Measurements from ENCODE around the gene SF3B3. TPM values are rescaled to one million over a fixed set of nuclear protein-coding genes. Genes with fewer than 3 reads are reported as not detected.
A peak's percentile ranks its signal among the peaks of the same experiment; 100 is the strongest.

SF3B3 gene
- total and polyA plus RNA-seq, 5 donors from 2014 or later: 110 to 190 (median 138) TPM

GRCh38 chr16:70597135-70597835 is 73.7 kb downstream of the SF3B3 start:
- Mint-ChIP-seq H3K27me3 (peaks cover 12% of the 10 kb centered on the region), H3K27ac (no peak overlapping the region), H3K9me3 (peaks cover 0 to 3% (median 0%) of the 10 kb centered on the region in 7 donors), H3K36me3 (no peaks in the 10 kb centered on the region), H3K4me3 (no peak overlapping the region), H3K4me1 (no peaks in the 10 kb centered on the region)
- Histone ChIP-seq H3K4me3 (ENCODE audit: low read depth, low read length) (no peak overlapping the region), H3K27ac (ENCODE audit: insufficient read depth, low read length, poor library complexity, severe bottlenecking) (no peak overlapping the region), H3K27me3 (ENCODE audit: control insufficient read depth, insufficient read depth, low read length) (no peaks in the 10 kb centered on the region), H3K36me3 (ENCODE audit: control insufficient read depth, insufficient read depth, low read length) (no peaks in the 10 kb centered on the region), H3K9me3 (ENCODE audit: control insufficient read depth in 2 of 2, low read length in 2 of 2) (no peaks in the 10 kb centered on the region), H3K4me1 (ENCODE audit: control insufficient read depth, insufficient read depth, low read length, poor library complexity, severe bottlenecking) (no peaks in the 10 kb centered on the region)
- no peak for DNase-seq
- no peak for ATAC-seq (ENCODE audit: low read depth in 2 of 2)

GRCh38 chr16:70598937-70599503 is 75.4 kb downstream of the SF3B3 start:
- Mint-ChIP-seq H3K4me1 (no peaks in the 10 kb centered on the region), H3K4me3 (peak overlapping the region in 1 of 4 donors; percentile 70), H3K27ac (no peak overlapping the region), H3K36me3 (no peaks in the 10 kb centered on the region), H3K9me3 (peaks cover 0 to 3% (median 0%) of the 10 kb centered on the region in 7 donors), H3K27me3 (peaks cover 8% of the 10 kb centered on the region)
- Histone ChIP-seq H3K9me3 (ENCODE audit: control insufficient read depth in 2 of 2, low read length in 2 of 2) (no peaks in the 10 kb centered on the region), H3K27me3 (ENCODE audit: control insufficient read depth, insufficient read depth, low read length) (no peaks in the 10 kb centered on the region), H3K36me3 (ENCODE audit: control insufficient read depth, insufficient read depth, low read length) (no peaks in the 10 kb centered on the region), H3K4me1 (ENCODE audit: control insufficient read depth, insufficient read depth, low read length, poor library complexity, severe bottlenecking) (no peaks in the 10 kb centered on the region), H3K4me3 (ENCODE audit: low read depth, low read length) (no peak overlapping the region), H3K27ac (ENCODE audit: insufficient read depth, low read length, poor library complexity, severe bottlenecking) (no peak overlapping the region)
- ATAC-seq (ENCODE audit: low read depth in 2 of 2): no peak
- no peak for DNase-seq

GRCh38 chr16:70600730-70601129 is 77.1 kb downstream of the SF3B3 start:
- ATAC-seq (ENCODE audit: low read depth in 2 of 2) (no peak), DNase-seq (no peak)
- Mint-ChIP-seq H3K27ac (no peak overlapping the region), H3K27me3 (peaks cover 6% of the 10 kb centered on the region), H3K4me3 (no peak overlapping the region), H3K4me1 (no peaks in the 10 kb centered on the region), H3K36me3 (no peaks in the 10 kb centered on the region), H3K9me3 (peaks cover 0 to 3% (median 0%) of the 10 kb centered on the region in 7 donors)
- H3K27ac ChIP-seq (ENCODE audit: insufficient read depth, low read length, poor library complexity, severe bottlenecking): no peak overlapping the region
- no peak overlapping the region for H3K4me3 ChIP-seq (ENCODE audit: low read depth, low read length)
- H3K36me3 ChIP-seq (ENCODE audit: control insufficient read depth, insufficient read depth, low read length): no peaks in the 10 kb centered on the region
- no peaks in the 10 kb centered on the region for H3K27me3 ChIP-seq (ENCODE audit: control insufficient read depth, insufficient read depth, low read length)
- H3K4me1 ChIP-seq (ENCODE audit: control insufficient read depth, insufficient read depth, low read length, poor library complexity, severe bottlenecking): no peaks in the 10 kb centered on the region
- H3K9me3 ChIP-seq (ENCODE audit: control insufficient read depth in 2 of 2, low read length in 2 of 2): no peaks in the 10 kb centered on the region

GRCh38 chr16:70601576-70602575 is 78.3 kb downstream of the SF3B3 start:
- no peaks in the 10 kb centered on the region for H3K36me3 Mint-ChIP-seq
- H3K4me3 Mint-ChIP-seq: no peak overlapping the region
- Histone ChIP-seq H3K27me3 (ENCODE audit: control insufficient read depth, insufficient read depth, low read length) (no peaks in the 10 kb centered on the region), H3K4me3 (ENCODE audit: low read depth, low read length) (no peak overlapping the region), H3K36me3 (ENCODE audit: control insufficient read depth, insufficient read depth, low read length) (no peaks in the 10 kb centered on the region), H3K4me1 (ENCODE audit: control insufficient read depth, insufficient read depth, low read length, poor library complexity, severe bottlenecking) (no peaks in the 10 kb centered on the region), H3K9me3 (ENCODE audit: control insufficient read depth in 2 of 2, low read length in 2 of 2) (no peaks in the 10 kb centered on the region), H3K27ac (ENCODE audit: insufficient read depth, low read length, poor library complexity, severe bottlenecking) (no peak overlapping the region)
- H3K27me3 Mint-ChIP-seq: peaks cover 5% of the 10 kb centered on the region
- peaks cover 0 to 1% (median 0%) of the 10 kb centered on the region in 7 donors for H3K9me3 Mint-ChIP-seq
- no peak overlapping the region for H3K27ac Mint-ChIP-seq
- DNase-seq (no peak), ATAC-seq (ENCODE audit: low read depth in 2 of 2) (no peak)
- H3K4me1 Mint-ChIP-seq: no peaks in the 10 kb centered on the region

- peak overlapping the region in 1 of 3 donors; percentile 9 for H3K27ac Mint-ChIP-seq
- no peaks in the 10 kb centered on the region for H3K36me3 ChIP-seq (ENCODE audit: control insufficient read depth, insufficient read depth, low read length)
These were observed 79.2 kb downstream of the SF3B3 start for GRCh38 chr16:70602831-70603230.

GRCh38 chr16:70604407-70605282 is 81.0 kb downstream of the SF3B3 start:
- Histone ChIP-seq H3K4me3 (ENCODE audit: low read depth, low read length) (no peak overlapping the region), H3K27me3 (ENCODE audit: control insufficient read depth, insufficient read depth, low read length) (no peaks in the 10 kb centered on the region), H3K9me3 (ENCODE audit: control insufficient read depth in 2 of 2, low read length in 2 of 2) (no peaks in the 10 kb centered on the region), H3K4me1 (ENCODE audit: control insufficient read depth, insufficient read depth, low read length, poor library complexity, severe bottlenecking) (no peaks in the 10 kb centered on the region), H3K36me3 (ENCODE audit: control insufficient read depth, insufficient read depth, low read length) (no peaks in the 10 kb centered on the region), H3K27ac (ENCODE audit: insufficient read depth, low read length, poor library complexity, severe bottlenecking) (no peak overlapping the region)
- Mint-ChIP-seq H3K36me3 (no peaks in the 10 kb centered on the region), H3K9me3 (no peaks in the 10 kb centered on the region), H3K27me3 (peaks cover 12% of the 10 kb centered on the region), H3K4me1 (no peaks in the 10 kb centered on the region), H3K27ac (peak overlapping the region in 1 of 3 donors; percentile 55), H3K4me3 (no peak overlapping the region)
- ATAC-seq (ENCODE audit: low read depth in 2 of 2): no peak
- no peak for DNase-seq

More at GRCh38 chr16:70602831-70603230, 79.2 kb downstream of the SF3B3 start:
- Histone ChIP-seq H3K27me3 (ENCODE audit: control insufficient read depth, insufficient read depth, low read length) (no peaks in the 10 kb centered on the region), H3K4me1 (ENCODE audit: control insufficient read depth, insufficient read depth, low read length, poor library complexity, severe bottlenecking) (no peaks in the 10 kb centered on the region), H3K4me3 (ENCODE audit: low read depth, low read length) (no peak overlapping the region), H3K27ac (ENCODE audit: insufficient read depth, low read length, poor library complexity, severe bottlenecking) (no peak overlapping the region), H3K9me3 (ENCODE audit: control insufficient read depth in 2 of 2, low read length in 2 of 2) (no peaks in the 10 kb centered on the region)
- no peaks in the 10 kb centered on the region for H3K36me3 Mint-ChIP-seq
- H3K4me1 Mint-ChIP-seq: no peaks in the 10 kb centered on the region
- no peak for DNase-seq
- no peaks in the 10 kb centered on the region for H3K9me3 Mint-ChIP-seq
- no peak for ATAC-seq (ENCODE audit: low read depth in 2 of 2)
- peaks cover 12% of the 10 kb centered on the region for H3K27me3 Mint-ChIP-seq
- no peak overlapping the region for H3K4me3 Mint-ChIP-seq

GRCh38 chr16:70605283-70605657 is 81.7 kb downstream of the SF3B3 start:
- Mint-ChIP-seq H3K27ac (no peak overlapping the region), H3K27me3 (peaks cover 12% of the 10 kb centered on the region), H3K9me3 (no peaks in the 10 kb centered on the region), H3K36me3 (no peaks in the 10 kb centered on the region), H3K4me1 (no peaks in the 10 kb centered on the region), H3K4me3 (no peak overlapping the region)
- Histone ChIP-seq H3K27ac (ENCODE audit: insufficient read depth, low read length, poor library complexity, severe bottlenecking) (no peak overlapping the region), H3K9me3 (ENCODE audit: control insufficient read depth in 2 of 2, low read length in 2 of 2) (no peaks in the 10 kb centered on the region), H3K27me3 (ENCODE audit: control insufficient read depth, insufficient read depth, low read length) (no peaks in the 10 kb centered on the region), H3K36me3 (ENCODE audit: control insufficient read depth, insufficient read depth, low read length) (no peaks in the 10 kb centered on the region), H3K4me1 (ENCODE audit: control insufficient read depth, insufficient read depth, low read length, poor library complexity, severe bottlenecking) (no peaks in the 10 kb centered on the region), H3K4me3 (ENCODE audit: low read depth, low read length) (no peak overlapping the region)
- ATAC-seq (ENCODE audit: low read depth in 2 of 2) (no peak), DNase-seq (no peak)
